Measurements from ENCODE around the gene EHF. TPM values are rescaled to one million over a fixed set of nuclear protein-coding genes. Genes with fewer than 3 reads are reported as not detected.

The EHF gene
- total and polyA plus RNA-seq, 2 of the 8 experiments (the other 6 are each of a cell fraction or from before 2014, with no cell fraction given), result not detected

GRCh38 chr11:34680206-34680605 is 59.3 kb downstream of the EHF start (continued):
- TF ChIP-seq CHD7 (IDR thresholded peaks at IDR 0.05; ENCODE audit: insufficient replicate concordance, low read length), result no peak
- TF ChIP-seq CTBP2 (IDR thresholded peaks at IDR 0.05; ENCODE audit: borderline replicate concordance, insufficient read depth, insufficient read length, low read length), result no peak
- no peak for TF ChIP-seq RFX5 (IDR thresholded peaks at IDR 0.05; ENCODE audit: borderline replicate concordance, low read depth, low read length)
- no peak for TF ChIP-seq SUZ12 (IDR thresholded peaks at IDR 0.05; ENCODE audit: low read length)
- TF ChIP-seq NRF1 (IDR thresholded peaks at IDR 0.05; ENCODE audit: low read depth, low read length), result no peak
- TF ChIP-seq TBP (IDR thresholded peaks at IDR 0.05; ENCODE audit: low read depth, low read length), result no peak
- no peak for TF ChIP-seq EZH2 (IDR thresholded peaks at IDR 0.05; ENCODE audit: low read depth, low read length, severe bottlenecking)
- no peak for TF ChIP-seq CEBPB (IDR thresholded peaks at IDR 0.05; ENCODE audit: low read depth, low read length)
- no peak for TF ChIP-seq POLR2A (IDR thresholded peaks at IDR 0.05; ENCODE audit: control extremely low read depth in 1 of 2, low read depth in 2 of 2, low read length in 2 of 2)
- no peak for TF ChIP-seq POU5F1 (IDR thresholded peaks at IDR 0.05; ENCODE audit: low read depth, low read length)
- TF ChIP-seq KDM4A (IDR thresholded peaks at IDR 0.05; ENCODE audit: low read depth, low read length, severe bottlenecking), result no peak
- TF ChIP-seq YY1 (IDR thresholded peaks at IDR 0.05; ENCODE audit: low read depth, low read length), result no peak
